ENCODE measurements around the gene CYP2S1.

The CYP2S1 gene

GRCh38 chr19:41195675-41196497, 2.9 kb downstream of the CYP2S1 start:
- DNase-seq = no peak

GRCh38 chr19:41198559-41198958, 5.5 kb downstream of the CYP2S1 start:
- DNase-seq = no peak

- DNase-seq = no peak
Measured at GRCh38 chr19:41203371-41203770, 10.4 kb downstream of the CYP2S1 start.

GRCh38 chr19:41204338-41204737, 11.3 kb downstream of the CYP2S1 start:
- DNase-seq = peak; percentile 88

GRCh38 chr19:41205995-41206394, 13.0 kb downstream of the CYP2S1 start:
- no peak for DNase-seq

- no peak for DNase-seq
Measured at GRCh38 chr19:41206456-41206855, 13.4 kb downstream of the CYP2S1 start.

GRCh38 chr19:41206926-41207750, 14.1 kb downstream of the CYP2S1 start:
- DNase-seq = no peak

- no peak for DNase-seq
Measured at GRCh38 chr19:41214161-41214560, 21.1 kb downstream of the CYP2S1 start.

GRCh38 chr19:41217741-41218140, 24.7 kb downstream of the CYP2S1 start:
- no peak for DNase-seq

- no peak for DNase-seq
Measured at GRCh38 chr19:41218249-41218614, 25.2 kb downstream of the CYP2S1 start.

GRCh38 chr19:41218615-41219507, 25.8 kb downstream of the CYP2S1 start, which contains the start of gene AXL:
Gene AXL (plus strand): TSS chr19:41219223. CDS start chr19:41219393, 170 bp downstream.
- DNase-seq = no peak

- DNase-seq = no peak
Measured at GRCh38 chr19:41219924-41220567, 27.0 kb downstream of the CYP2S1 start.

GRCh38 chr19:41220811-41221210, 27.8 kb downstream of the CYP2S1 start:
- DNase-seq = no peak

GRCh38 chr19:41221514-41222205, 28.6 kb downstream of the CYP2S1 start:
- DNase-seq = no peak

GRCh38 chr19:41222240-41222639, 29.2 kb downstream of the CYP2S1 start:
- no peak for DNase-seq

- DNase-seq = no peak
Measured at GRCh38 chr19:41223431-41224234, 30.6 kb downstream of the CYP2S1 start.

GRCh38 chr19:41224632-41225031, 31.6 kb downstream of the CYP2S1 start:
- no peak for DNase-seq

- DNase-seq = peak; percentile 71
Measured at GRCh38 chr19:41225238-41226052, 32.4 kb downstream of the CYP2S1 start.

- DNase-seq = peak; percentile 39
Measured at GRCh38 chr19:41226053-41226873, 33.2 kb downstream of the CYP2S1 start.

Data from stimulated activated CD4-positive, alpha-beta T cell treated with anti-CD3 and anti-CD28 coated beads, Interleukin-4, amount 100 ng/mL, for 24 hours (primary cell).